B cell (primary cell): Measurements from ENCODE around the gene NUAK1. TPM values are rescaled to one million over a fixed set of nuclear protein-coding genes. Genes with fewer than 3 reads are reported as not detected.

ENCODE experiments used
- ATAC-seq: fragments of 200-7000 bp; cut with Tn5 transposase; one replicate; pipeline ENCODE4 v1.10.0; 2021; ENCODE audit warnings: low read depth, mild to moderate bottlenecking, moderate number of reproducible peaks, moderate library complexity
- CTCF ChIA-PET: fragments of 350-600 bp; sonication (Branson Sonifier 250); formaldehyde crosslinking; loops from one replicate; lab custom pipeline; 2021; ENCODE audit warnings: antibody characterized with exemption, inconsistent platforms; lab: Charles Lee
- POLR2A ChIA-PET: fragments of 350-600 bp; sonication (Branson Sonifier 250); formaldehyde crosslinking; loops from one replicate; lab custom pipeline; 2021; ENCODE audit warnings: antibody characterized with exemption; lab: Charles Lee
- DNase-seq: peaks from one replicate; pipeline ENCODE4 v3.0.0; 2013
- H2AFZ ChIP-seq: 2 replicates; pipeline ENCODE4 v1.6.1; 2012; ENCODE audit warnings: mild to moderate bottlenecking, low read depth, low read length; ENCODE audit not compliant: insufficient read depth, poor library complexity, severe bottlenecking
- H3K27ac ChIP-seq, 2 donors: 1 replicate in 1 of 2; 2 replicates in 1 of 2; pipeline ENCODE4 v1.5.1; 2012 to 2013; ENCODE audit warnings: low read length in 2 of 2, mild to moderate bottlenecking in 2 of 2, moderate library complexity in 1 of 2
- H3K27me3 ChIP-seq, 4 experiments: fragments of 200-600 bp in 1 of 4; sonication (generic) in 1 of 4; replicated peaks in 1 of 4; 1 replicate in 2 of 4; 2 replicates in 2 of 4; pipeline versions ENCODE4 v1.6.1 to v1.7.0; 2013 to 2016; ENCODE audit warnings: low read length in 3 of 4, mild to moderate bottlenecking in 2 of 4, mixed read lengths in 1 of 4, moderate library complexity in 1 of 4; ENCODE audit not compliant: insufficient read depth in 4 of 4, control insufficient read depth in 3 of 4; ENCODE audit errors: control extremely low read depth in 1 of 4
- H3K36me3 ChIP-seq, 2 experiments: replicated peaks in 1 of 2; 1 replicate in 1 of 2; 2 replicates in 1 of 2; pipeline versions ENCODE4 v1.6.1 to v1.7.1; 2013; ENCODE audit warnings: low read length in 1 of 2; ENCODE audit not compliant: insufficient read depth in 2 of 2, control insufficient read depth in 1 of 2; ENCODE audit errors: control extremely low read depth in 1 of 2, extremely low read depth in 1 of 2
- H3K4me1 ChIP-seq, 2 donors: fragments of 200-600 bp in 1 of 2; sonication (generic) in 1 of 2; 1 replicate in 1 of 2; 2 replicates in 1 of 2; pipeline versions ENCODE4 v1.5.1 to v1.6.1; 2013 to 2017; ENCODE audit warnings: low read length in 2 of 2; ENCODE audit not compliant: control insufficient read depth in 2 of 2, insufficient read depth in 2 of 2
- H3K4me2 ChIP-seq: replicated peaks from 2 replicates; pipeline ENCODE3; 2012; ENCODE audit warnings: mild to moderate bottlenecking, low read depth, low read length; ENCODE audit not compliant: poor library complexity, severe bottlenecking
- H3K4me3 ChIP-seq, 5 experiments: fragments of 200-600 bp in 1 of 5; sonication (generic) in 1 of 5; 1 replicate in 3 of 5; 2 replicates in 2 of 5; pipeline versions ENCODE4 v1.5.1 to v1.7.0; 2011 to 2016; ENCODE audit warnings: low read length in 4 of 5, mild to moderate bottlenecking in 4 of 5, low read depth in 2 of 5, control low read depth in 1 of 5, moderate library complexity in 1 of 5; ENCODE audit not compliant: insufficient read depth in 1 of 5; ENCODE audit errors: control extremely low read depth in 1 of 5, extremely low read depth in 1 of 5
- H3K79me2 ChIP-seq: fragments of 200-600 bp; sonication (generic); one replicate; pipeline ENCODE4 v1.6.0; 2016; ENCODE audit warnings: low read length; ENCODE audit not compliant: control insufficient read depth, insufficient read depth
- H3K9ac ChIP-seq: fragments of 200-600 bp; sonication (generic); 2 replicates; pipeline ENCODE4 v1.6.1; 2017; ENCODE audit warnings: mild to moderate bottlenecking, low read length, moderate library complexity
- H3K9me3 ChIP-seq, 3 donors: one replicate each; pipeline versions ENCODE4 v1.6.1 to v1.7.1; 2013; ENCODE audit warnings: low read length in 2 of 3; ENCODE audit not compliant: control insufficient read depth in 2 of 3, insufficient read depth in 1 of 3; ENCODE audit errors: control extremely low read depth in 1 of 3
- H4K20me1 ChIP-seq: 2 replicates; pipeline ENCODE4 v1.6.0; 2012; ENCODE audit warnings: mild to moderate bottlenecking, low read length; ENCODE audit not compliant: insufficient read depth, control insufficient read depth, poor library complexity, severe bottlenecking
- H3K27ac Mint-ChIP-seq: one replicate; pipeline ENCODE4 v1.8.0; 2021; ENCODE audit warnings: mixed read lengths
- H3K27me3 Mint-ChIP-seq: one replicate; pipeline ENCODE4 v1.8.0; 2021; ENCODE audit warnings: mixed read lengths
- H3K4me1 Mint-ChIP-seq: one replicate; pipeline ENCODE4 v1.8.0; 2021; ENCODE audit warnings: mixed read lengths
- H3K4me3 Mint-ChIP-seq: one replicate; pipeline ENCODE4 v1.8.0; 2021; ENCODE audit warnings: mixed read lengths
- H3K9me3 Mint-ChIP-seq: one replicate; pipeline ENCODE4 v1.8.0; 2022; ENCODE audit warnings: mixed read lengths; ENCODE audit not compliant: insufficient read depth
- CTCF ChIP-seq: fragments of 200-600 bp; IDR thresholded peaks from one replicate; pipeline ENCODE4 v1.8.0; 2022; ENCODE audit warnings: antibody characterized with exemption, mild to moderate bottlenecking
- EZH2 ChIP-seq: IDR thresholded peaks from 2 replicates; pipeline ENCODE4 v1.6.1; 2012; ENCODE audit warnings: borderline replicate concordance, low read depth, mild to moderate bottlenecking, moderate library complexity, low read length; ENCODE audit not compliant: insufficient read depth, poor library complexity, severe bottlenecking
- WGBS: methylation state at CpG from one replicate; pipeline ENCODE4 v1.1.5; 2013; ENCODE audit warnings: missing lambda C conversion rate; ENCODE audit not compliant: insufficient coverage; 5-methylcytosine and 5-hydroxymethylcytosine counted together
- intact Hi-C: fragments of 100-400 bp; cut with micrococcal nuclease; formaldehyde crosslinking; loops from one replicate; pipeline ENCODE4 v1.10.0; 2022
- polyA plus RNA-seq: library from polyadenylated mRNA; depleted of rRNA; stranded (reverse); fragments of >200 nt; gene quantifications from 2 replicates; pipeline ENCODE4 v1.2.3, GENCODE V29; 2012
- total RNA-seq, 2 donors: library from RNA; stranded (reverse); fragments of 120-200 nt in 1 of 2; gene quantifications; 1 replicate in 1 of 2; 2 replicates in 1 of 2; pipeline versions ENCODE4 v1.2.3 to v1.2.4, GENCODE V29; 2013 to 2022

NUAK1 gene
- total and polyA plus RNA-seq, 2 donors (not counting 1 experiment from before 2014, with no cell fraction given) = not detected

- Histone ChIP-seq H3K9ac (no peak overlapping the region), H3K4me1 (no peaks in the 10 kb centered on the region), H3K4me2 (no peak overlapping the region), H3K9me3 (no peaks in the 10 kb centered on the region), H3K4me3 (no peak overlapping the region), H3K27me3 (peaks cover 0 to 12% (median 8%) of the 10 kb centered on the region in 4 experiments), H3K79me2 (no peaks in the 10 kb centered on the region), H2AFZ (no peak overlapping the region), H3K36me3 (no peaks in the 10 kb centered on the region), H3K27ac (no peak overlapping the region), H4K20me1 (no peaks in the 10 kb centered on the region)
- Mint-ChIP-seq H3K4me3 (no peak overlapping the region), H3K27ac (no peak overlapping the region), H3K27me3 (peaks cover 50% of the 10 kb centered on the region), H3K4me1 (peaks cover 2% of the 10 kb centered on the region), H3K9me3 (no peaks in the 10 kb centered on the region)
- ATAC-seq (no peak), DNase-seq (no peak)
- ChIA-PET CTCF (interaction anchor here (1.4 to 3.6 kb wide), 2 partner anchors 10 to 12 kb away, joined by 6 to 35 read pairs; no protein-coding TSS in a partner anchor), POLR2A (no interaction called here)
- intact Hi-C loops = no loop called here
- 92% methylated on average over 12 of the region's 12 CpGs for WGBS
- TF ChIP-seq CTCF (no peak), EZH2 (no peak)
These were observed 9.2 kb upstream of the NUAK1 start for GRCh38 chr12:106147956-106148355.

DNA sequence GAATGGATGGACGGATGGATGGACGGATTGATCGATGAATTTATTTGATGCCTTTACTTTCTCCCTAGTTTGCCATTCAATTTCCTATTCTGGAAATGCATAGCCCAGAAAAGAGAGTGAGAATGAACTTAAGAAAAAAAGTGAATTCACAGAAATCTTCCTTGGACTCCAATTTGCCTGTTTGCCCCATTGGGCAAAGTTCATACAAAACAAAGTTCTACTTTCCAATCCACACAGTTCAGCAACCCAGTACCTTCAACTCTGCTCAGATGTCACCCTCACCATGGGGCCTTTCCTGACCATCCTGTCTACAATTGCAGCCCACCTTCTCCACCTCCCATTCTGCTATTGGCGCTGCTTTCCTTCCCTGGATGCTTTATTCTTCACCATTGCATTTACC, 8.2 kb upstream of the NUAK1 start:
- ChIA-PET POLR2A (no interaction called here), CTCF (no interaction called here)
- Histone ChIP-seq H3K4me2 (no peak overlapping the region), H3K9ac (no peak overlapping the region), H4K20me1 (no peaks in the 10 kb centered on the region), H3K79me2 (no peaks in the 10 kb centered on the region), H3K27ac (no peak overlapping the region), H3K36me3 (no peaks in the 10 kb centered on the region), H3K4me3 (no peak overlapping the region), H2AFZ (no peak overlapping the region), H3K4me1 (no peaks in the 10 kb centered on the region), H3K9me3 (no peaks in the 10 kb centered on the region), H3K27me3 (peaks cover 0 to 12% (median 8%) of the 10 kb centered on the region in 4 experiments)
- no peak for DNase-seq
- no peak for ATAC-seq
- whole genome bisulfite sequencing = no CpG with 5 or more reads among the region's 4 CpGs
- TF ChIP-seq EZH2 = no peak
- TF ChIP-seq CTCF = no peak
- Mint-ChIP-seq H3K27ac (no peak overlapping the region), H3K27me3 (peaks cover 48% of the 10 kb centered on the region), H3K4me3 (no peak overlapping the region), H3K4me1 (peaks cover 2% of the 10 kb centered on the region), H3K9me3 (no peaks in the 10 kb centered on the region)
- intact Hi-C loops = no loop called here
